ENCODE measurements around the gene ZNF423.

DNA sequence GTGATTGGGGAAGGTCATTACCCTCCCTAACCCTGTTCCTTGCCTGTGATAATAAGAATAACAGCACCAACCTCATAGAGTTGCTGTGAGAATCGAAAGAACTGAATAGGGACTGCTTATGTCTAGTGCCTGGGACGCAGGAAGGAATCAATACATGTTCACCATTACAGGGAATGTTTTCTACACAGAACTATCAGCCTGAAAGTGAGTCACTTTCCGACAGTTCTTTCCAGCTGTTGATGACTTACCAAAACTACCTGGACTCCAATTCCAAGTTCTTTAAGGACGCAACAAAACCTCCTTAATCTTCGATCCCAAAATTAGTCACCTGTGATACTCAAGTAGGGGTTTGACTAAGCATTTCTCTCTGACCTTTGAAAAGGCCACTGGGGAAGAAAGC is 29.4 kb downstream of the ZNF423 start:
- TF ChIP-seq TAF1 (IDR thresholded peaks at IDR 0.05; ENCODE audit: borderline replicate concordance, low read depth, low read length), result no peak
- TF ChIP-seq, protein P1, sequence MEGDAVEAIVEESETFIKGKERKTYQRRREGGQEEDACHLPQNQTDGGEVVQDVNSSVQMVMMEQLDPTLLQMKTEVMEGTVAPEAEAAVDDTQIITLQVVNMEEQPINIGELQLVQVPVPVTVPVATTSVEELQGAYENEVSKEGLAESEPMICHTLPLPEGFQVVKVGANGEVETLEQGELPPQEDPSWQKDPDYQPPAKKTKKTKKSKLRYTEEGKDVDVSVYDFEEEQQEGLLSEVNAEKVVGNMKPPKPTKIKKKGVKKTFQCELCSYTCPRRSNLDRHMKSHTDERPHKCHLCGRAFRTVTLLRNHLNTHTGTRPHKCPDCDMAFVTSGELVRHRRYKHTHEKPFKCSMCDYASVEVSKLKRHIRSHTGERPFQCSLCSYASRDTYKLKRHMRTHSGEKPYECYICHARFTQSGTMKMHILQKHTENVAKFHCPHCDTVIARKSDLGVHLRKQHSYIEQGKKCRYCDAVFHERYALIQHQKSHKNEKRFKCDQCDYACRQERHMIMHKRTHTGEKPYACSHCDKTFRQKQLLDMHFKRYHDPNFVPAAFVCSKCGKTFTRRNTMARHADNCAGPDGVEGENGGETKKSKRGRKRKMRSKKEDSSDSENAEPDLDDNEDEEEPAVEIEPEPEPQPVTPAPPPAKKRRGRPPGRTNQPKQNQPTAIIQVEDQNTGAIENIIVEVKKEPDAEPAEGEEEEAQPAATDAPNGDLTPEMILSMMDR (IDR thresholded peaks at IDR 0.05), result no peak
- TF ChIP-seq YY1 (IDR thresholded peaks at IDR 0.05; ENCODE audit: low read depth), result no peak
- TF ChIP-seq, protein P2, sequence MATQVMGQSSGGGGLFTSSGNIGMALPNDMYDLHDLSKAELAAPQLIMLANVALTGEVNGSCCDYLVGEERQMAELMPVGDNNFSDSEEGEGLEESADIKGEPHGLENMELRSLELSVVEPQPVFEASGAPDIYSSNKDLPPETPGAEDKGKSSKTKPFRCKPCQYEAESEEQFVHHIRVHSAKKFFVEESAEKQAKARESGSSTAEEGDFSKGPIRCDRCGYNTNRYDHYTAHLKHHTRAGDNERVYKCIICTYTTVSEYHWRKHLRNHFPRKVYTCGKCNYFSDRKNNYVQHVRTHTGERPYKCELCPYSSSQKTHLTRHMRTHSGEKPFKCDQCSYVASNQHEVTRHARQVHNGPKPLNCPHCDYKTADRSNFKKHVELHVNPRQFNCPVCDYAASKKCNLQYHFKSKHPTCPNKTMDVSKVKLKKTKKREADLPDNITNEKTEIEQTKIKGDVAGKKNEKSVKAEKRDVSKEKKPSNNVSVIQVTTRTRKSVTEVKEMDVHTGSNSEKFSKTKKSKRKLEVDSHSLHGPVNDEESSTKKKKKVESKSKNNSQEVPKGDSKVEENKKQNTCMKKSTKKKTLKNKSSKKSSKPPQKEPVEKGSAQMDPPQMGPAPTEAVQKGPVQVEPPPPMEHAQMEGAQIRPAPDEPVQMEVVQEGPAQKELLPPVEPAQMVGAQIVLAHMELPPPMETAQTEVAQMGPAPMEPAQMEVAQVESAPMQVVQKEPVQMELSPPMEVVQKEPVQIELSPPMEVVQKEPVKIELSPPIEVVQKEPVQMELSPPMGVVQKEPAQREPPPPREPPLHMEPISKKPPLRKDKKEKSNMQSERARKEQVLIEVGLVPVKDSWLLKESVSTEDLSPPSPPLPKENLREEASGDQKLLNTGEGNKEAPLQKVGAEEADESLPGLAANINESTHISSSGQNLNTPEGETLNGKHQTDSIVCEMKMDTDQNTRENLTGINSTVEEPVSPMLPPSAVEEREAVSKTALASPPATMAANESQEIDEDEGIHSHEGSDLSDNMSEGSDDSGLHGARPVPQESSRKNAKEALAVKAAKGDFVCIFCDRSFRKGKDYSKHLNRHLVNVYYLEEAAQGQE (IDR thresholded peaks at IDR 0.05; ENCODE audit: low read depth, low read length), result no peak
- TF ChIP-seq POLR2AphosphoS5 (IDR thresholded peaks at IDR 0.05; ENCODE audit: low read depth, low read length), result no peak
